ENCODE results near the gene GCGR.

Gene GCGR

DNA sequence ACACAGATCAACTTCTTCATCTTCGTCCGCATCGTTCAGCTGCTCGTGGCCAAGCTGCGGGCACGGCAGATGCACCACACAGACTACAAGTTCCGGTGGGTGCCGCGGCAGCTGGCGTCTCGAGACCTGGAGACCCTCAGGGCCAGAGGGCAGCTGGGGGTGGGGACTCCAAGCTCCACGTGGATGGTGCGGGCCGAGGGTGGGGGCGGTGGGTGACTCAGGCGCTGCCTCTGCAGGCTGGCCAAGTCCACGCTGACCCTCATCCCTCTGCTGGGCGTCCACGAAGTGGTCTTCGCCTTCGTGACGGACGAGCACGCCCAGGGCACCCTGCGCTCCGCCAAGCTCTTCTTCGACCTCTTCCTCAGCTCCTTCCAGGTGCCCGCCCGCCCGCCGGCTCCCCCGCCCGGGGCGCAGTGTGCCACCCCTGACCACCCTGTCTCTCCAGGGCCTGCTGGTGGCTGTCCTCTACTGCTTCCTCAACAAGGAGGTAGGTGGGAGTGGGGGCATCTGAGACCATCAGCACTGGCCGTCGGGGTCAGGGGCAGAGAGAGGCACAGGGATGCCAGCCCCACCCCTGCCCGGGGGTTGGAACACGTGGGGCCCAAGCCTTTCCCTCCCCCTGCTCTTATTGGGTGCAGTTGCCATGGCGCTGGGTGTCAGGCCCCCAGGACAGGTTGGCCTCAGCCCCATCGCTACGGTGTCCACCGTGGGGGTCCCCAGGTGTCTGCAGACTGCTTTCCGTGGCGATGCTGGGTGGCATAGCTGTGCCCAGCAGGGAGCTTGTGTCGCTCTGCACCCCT lies 8.8 kb downstream of the GCGR start:
- DNase-seq: no peak

- DNase-seq: no peak
These were observed 9.4 kb downstream of the GCGR start for GRCh38 chr17:81813371-81813684.

DNA sequence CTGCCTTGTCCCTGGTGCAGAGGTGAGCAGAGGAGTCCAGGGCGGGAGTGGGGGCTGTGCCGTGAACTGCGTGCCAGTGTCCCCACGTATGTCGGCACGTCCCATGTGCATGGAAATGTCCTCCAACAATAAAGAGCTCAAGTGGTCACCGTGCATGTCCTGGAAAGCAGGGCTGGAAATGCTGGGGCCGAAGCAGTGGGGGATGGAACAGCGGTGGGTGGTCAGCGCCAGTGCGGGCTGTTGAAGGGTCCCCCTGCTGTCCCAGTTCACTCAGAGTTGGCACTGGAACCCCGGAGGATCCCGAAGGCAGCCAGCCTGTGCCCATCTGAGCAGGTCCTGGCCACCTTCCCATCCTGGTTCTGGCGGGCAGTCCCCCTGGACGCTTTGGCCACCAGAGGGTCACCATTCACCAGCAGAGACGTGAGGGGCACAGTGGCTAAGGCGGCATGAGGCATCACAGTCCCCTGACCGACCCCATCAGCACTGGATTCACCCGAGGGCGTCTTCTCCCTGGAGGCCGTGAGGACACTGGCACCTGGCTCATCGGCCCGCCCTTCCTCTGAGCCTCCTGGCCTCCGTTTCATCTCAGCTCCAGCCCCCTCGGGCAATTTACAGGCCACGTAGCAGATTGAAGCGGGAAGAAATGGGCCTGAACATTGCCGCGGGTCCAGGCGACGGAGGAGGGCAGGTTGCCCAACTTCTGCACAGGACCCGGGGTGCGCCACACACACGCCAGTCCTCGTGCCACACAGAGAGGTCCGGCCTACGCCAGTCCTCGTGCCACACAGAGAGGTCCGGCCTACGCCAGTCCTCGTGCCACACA lies 10.1 kb downstream of the GCGR start:
- no peak for DNase-seq

DNA sequence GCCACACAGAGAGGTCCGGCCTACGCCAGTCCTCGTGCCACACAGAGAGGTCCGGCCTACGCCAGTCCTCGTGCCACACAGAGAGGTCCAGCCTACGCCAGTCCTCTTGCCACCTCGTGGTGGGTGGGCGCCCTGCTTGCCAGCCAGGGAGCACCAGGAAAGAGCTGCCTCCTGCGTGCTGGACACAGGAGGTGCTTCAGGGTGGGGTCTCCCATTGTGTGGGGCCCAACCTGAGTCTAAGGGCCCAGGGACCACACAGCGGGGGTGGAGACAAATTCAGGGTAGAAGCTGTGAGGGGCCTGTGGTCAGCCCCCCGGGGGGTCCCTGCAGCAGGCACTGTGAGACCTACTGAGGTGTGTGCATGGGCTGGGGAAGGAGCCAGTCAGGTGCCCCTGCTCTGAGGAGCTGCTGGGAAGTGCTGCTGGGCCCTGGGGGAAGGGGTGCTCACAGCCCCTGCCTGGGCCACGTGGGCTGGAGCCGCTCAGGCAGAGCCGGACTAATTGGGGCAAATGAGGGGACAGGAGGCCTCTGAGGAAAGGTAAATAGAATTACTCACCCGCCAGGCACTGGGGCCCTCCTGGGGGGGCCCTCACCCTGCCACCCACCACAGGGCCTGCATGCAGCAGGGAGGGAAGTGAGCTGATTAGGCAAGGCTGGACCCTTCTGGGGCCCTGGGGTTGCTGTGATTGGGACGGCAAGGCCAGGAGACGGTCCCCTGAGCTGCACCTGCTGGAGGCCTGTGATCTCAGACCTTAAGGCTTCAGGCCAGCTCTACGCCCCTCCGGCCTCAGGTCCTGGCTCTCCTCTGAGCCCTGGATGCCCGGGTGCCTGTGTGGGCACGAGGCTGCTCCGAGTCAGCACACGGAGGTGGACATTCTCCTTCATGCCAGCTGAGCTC lies 11.0 kb downstream of the GCGR start:
- no peak for DNase-seq

DNA sequence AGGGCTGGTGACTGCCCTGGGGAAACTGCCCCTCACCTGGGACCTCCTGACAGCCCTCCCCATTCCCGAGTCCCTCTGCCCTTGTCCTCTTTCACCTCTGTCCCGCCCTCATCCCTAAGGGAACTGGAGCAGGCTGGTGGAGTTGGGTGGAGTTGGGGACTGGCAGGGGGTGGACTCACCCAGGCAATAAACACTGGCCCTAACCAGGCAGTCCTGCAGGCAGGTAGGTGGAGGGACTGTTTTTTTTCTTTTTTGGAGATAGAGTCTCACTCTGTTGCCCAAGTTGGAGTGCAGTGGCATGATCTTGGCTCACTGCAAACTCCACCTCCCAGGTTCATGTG lies 11.7 kb downstream of the GCGR start:
- no peak for DNase-seq

- no peak for DNase-seq
These were observed 13.8 kb downstream of the GCGR start for GRCh38 chr17:81817758-81818147.

GRCh38 chr17:81819708-81820107 lies 15.8 kb downstream of the GCGR start:
- DNase-seq: no peak

- no peak for DNase-seq
These were observed 17.2 kb downstream of the GCGR start for GRCh38 chr17:81821147-81821546.

DNA sequence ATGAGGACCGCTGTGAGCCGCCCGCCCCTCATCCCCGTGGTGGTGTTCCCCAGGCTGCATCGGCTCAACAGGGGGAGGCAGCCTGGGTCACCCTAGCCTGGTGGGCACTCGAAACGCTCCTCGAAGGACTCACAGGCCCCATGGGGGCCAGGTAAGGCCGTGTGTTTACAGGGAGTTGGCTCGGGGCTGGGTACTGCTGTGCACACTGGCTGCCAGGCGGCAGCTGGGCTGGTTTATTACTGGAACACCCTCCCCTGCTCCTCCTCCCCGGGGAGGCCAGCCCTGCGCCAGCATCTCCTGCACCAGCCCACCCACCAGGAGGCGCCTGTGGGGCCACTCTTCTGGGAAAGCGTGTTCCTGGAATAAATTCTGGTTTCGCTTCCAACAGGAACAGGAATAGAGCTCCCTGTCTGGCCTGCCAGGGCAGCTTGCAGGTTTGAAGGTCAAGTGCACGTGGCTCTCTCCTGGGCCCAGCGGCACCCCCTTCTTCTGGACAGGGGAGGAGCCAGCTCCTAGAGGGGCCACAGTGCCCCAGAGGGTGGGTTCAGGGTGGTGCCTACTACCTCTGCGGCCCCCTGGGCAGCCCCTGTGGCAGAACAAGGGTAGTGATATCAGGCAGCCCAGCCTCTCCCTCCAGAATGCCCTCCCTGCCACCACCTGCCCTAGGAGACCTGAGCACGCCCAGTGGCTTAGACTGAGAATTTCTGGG lies 17.8 kb downstream of the GCGR start:
- DNase-seq: peak; percentile 8

DNA sequence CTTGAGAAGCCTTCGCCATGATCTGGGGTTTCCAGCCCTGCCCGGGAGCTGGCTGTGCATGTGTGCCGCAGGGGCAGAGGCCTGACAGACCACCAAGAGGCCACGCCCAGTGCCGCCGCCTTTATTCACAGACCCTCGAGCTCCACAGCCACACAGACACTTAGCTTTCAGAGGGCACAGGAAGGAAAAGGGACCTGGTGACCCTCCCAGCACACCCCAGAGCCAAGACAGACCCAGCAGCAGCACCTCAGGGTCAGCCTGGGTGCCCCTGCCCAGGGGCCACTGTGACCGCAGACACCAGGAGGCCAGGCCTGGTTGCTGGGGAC lies 18.3 kb downstream of the GCGR start:
- DNase-seq: no peak

DNA sequence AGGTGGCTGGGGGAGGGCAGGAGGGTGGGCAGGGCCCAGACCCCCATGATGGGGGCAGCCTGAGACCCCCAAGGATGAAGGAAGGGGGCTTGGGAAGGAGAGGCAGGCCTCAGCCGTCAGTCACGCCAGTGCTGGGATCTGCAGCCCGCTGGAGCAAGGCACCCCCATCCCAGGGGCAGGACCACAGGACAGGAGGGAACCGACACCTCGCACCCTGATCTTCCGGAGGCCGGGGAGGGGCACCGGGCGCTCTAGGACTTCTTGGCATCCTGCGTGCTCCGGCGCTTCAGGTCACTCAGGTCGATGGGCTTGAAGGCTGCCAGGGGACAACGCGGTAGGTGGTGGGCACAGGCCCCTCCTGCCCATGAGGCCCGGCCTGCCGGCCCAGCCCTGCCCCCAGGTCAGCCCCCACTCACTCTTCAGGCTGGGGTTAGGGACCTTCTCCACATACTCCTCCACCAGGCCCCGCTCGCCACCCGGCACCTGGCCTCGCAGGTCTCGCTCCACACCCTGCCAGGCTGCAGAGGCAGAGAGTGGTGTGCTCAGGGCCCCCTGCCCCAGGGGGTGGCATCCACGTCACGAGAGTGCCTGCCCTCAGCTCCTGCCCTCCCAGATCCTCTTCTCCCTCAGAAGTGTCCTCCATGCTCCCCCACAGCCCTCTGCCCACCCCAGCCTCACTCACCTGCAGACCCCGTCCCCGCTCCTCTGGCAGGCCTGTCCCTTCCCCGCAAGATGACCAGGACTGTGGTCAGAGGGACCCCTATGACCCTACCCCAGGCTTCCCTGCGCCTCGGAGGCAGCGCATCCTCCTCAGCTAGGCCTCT lies 19.3 kb downstream of the GCGR start:
- DNase-seq: no peak

DNA sequence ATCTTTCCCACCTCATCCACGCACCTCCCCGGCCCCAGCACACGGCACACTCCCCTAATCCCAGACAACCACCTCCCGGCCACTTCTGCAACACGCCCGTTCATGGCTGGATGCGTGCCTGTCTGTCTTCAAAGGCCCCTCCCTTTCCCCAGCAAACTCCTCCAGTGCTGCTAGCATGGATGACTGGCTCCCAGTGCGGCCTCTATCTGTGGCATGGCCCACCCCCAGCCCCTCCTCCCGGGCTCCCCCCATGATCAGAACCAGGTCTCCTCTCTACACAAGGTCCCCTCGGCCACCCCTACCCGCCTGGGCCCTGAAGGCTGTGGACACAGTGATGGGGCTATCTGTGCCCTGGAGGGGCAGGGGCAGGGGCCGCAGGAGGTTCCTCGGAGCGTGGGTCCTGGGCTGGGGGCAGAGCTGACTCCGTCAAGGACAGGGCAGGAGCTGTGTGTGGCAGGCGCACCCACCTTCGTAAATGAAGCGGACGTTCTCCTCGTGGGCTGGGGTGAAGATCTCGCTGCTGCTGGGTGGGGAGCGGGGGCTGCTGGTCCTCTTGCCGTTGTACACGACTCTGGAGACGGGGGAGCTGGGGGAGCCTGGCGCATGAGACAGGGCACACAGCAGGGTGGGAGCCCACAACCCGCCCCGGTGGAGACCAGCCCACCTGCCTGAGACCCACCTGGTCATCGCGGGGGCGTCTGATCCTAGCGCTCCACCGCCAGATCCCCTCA lies 20.0 kb downstream of the GCGR start:
- no peak for DNase-seq

- no peak for DNase-seq
These were observed 20.6 kb downstream of the GCGR start for GRCh38 chr17:81824595-81824994.

DNA sequence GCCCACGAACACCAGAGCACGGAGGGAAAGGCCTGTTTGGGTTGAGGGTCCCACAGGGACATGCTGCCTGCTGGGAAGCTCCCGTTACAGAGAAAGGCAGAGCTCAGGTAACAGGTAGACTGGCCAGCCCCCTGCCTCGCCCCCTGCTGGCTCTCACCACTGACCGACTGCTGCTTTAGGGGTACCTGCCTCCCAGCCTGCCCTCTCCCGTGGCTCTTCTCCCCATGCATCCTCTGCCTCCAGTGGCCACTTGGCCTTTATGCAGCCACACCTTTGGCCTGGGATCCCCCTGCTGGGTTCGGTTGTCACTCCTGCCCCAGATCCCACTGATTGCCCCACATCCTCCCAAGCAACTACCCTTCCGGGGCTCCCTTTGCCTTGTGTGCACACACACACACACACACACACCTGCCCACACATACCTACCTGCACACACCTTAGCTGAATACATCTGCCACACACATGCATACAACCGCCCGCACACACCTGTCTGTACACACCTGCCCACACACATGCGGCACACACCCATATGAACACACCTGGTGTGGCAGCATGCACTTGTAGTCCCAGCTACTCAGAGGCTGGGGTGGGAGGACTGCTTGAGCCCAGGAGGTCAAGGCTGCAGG lies 22.0 kb downstream of the GCGR start:
- DNase-seq: no peak

- DNase-seq: no peak
These were observed 24.7 kb downstream of the GCGR start for GRCh38 chr17:81828656-81829055.

- no peak for DNase-seq
These were observed 25.9 kb downstream of the GCGR start for GRCh38 chr17:81829858-81830257.

- no peak for DNase-seq
These were observed 27.6 kb downstream of the GCGR start for GRCh38 chr17:81831563-81831956.

DNA sequence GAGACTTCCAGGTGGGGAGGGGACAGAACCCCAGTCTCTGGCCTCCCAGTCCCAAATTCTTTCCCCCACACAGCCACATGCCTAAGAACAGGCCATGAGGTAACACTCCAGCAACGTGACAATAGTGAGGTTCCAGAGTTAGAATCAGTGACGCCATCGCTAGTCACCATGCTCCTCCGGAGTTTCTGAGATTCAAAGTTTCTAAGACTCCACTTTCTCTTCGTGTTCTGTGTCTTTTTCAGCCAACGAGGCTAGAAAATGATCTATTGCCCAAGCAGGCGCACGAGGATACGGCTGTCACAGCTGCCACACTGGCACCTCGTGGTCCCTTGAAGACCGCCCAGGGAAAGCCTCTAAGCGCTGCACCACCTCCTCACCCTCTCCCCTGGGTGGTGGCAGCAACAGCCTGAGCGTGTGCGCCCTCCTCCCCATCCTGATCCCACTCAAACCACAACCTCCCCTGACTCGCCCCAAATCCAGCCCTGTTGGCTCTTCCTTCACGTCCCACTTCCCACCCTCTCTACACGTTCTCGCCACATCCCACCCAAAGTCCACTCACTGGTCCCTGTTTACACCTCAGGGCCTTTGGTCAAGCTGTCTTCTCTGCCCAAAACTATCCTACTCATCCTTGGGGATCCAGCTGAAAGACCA lies 28.1 kb downstream of the GCGR start:
- DNase-seq: peak; percentile 37

DNA sequence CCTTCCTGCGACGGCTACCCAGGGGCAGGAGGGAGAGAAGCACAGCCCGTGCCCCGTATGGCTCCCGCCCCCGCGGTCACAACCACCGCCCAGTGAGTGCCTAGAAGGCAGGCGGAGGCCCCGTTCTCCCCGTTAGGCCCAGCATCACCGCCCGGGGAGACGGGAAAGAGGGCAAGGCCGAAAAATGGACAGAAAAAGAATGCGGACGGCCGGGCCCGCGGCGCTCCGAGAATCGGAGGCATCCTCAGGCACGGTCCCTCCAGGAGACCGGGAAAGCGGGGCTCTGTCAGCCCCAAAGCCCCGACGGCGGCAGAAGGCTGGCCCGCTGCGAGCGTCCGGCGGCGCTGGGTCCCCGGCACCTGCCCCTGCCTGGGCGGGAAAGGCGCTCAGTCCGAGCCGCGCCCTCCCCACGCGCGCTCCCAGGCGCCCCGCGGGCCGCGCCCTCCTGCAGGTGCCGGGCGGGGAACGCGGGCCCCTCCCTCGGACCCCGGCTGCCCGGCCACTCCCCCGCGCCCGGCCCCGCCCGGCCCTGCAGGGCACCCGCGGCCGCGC lies 28.7 kb downstream of the GCGR start:
- no peak for DNase-seq
